B cell (primary cell): ENCODE results near the gene A1CF. TPM values are rescaled to one million over a fixed set of nuclear protein-coding genes. Genes with fewer than 3 reads are reported as not detected.

Source experiments
- ATAC-seq: fragments of 200-7000 bp; cut with Tn5 transposase; one replicate; pipeline ENCODE4 v1.10.0; 2021; ENCODE audit warnings: low read depth, mild to moderate bottlenecking, moderate number of reproducible peaks, moderate library complexity
- CTCF ChIA-PET: fragments of 350-600 bp; sonication (Branson Sonifier 250); formaldehyde crosslinking; loops from one replicate; lab custom pipeline; 2021; ENCODE audit warnings: antibody characterized with exemption, inconsistent platforms; lab: Charles Lee
- POLR2A ChIA-PET: fragments of 350-600 bp; sonication (Branson Sonifier 250); formaldehyde crosslinking; loops from one replicate; lab custom pipeline; 2021; ENCODE audit warnings: antibody characterized with exemption; lab: Charles Lee
- DNase-seq: peaks from one replicate; pipeline ENCODE4 v3.0.0; 2013
- H2AFZ ChIP-seq: 2 replicates; pipeline ENCODE4 v1.6.1; 2012; ENCODE audit warnings: mild to moderate bottlenecking, low read depth, low read length; ENCODE audit not compliant: insufficient read depth, poor library complexity, severe bottlenecking
- H3K27ac ChIP-seq, 2 donors: 1 replicate in 1 of 2; 2 replicates in 1 of 2; pipeline ENCODE4 v1.5.1; 2012 to 2013; ENCODE audit warnings: low read length in 2 of 2, mild to moderate bottlenecking in 2 of 2, moderate library complexity in 1 of 2
- H3K27me3 ChIP-seq, 4 experiments: fragments of 200-600 bp in 1 of 4; sonication (generic) in 1 of 4; replicated peaks in 1 of 4; 1 replicate in 2 of 4; 2 replicates in 2 of 4; pipeline versions ENCODE4 v1.6.1 to v1.7.0; 2013 to 2016; ENCODE audit warnings: low read length in 3 of 4, mild to moderate bottlenecking in 2 of 4, mixed read lengths in 1 of 4, moderate library complexity in 1 of 4; ENCODE audit not compliant: insufficient read depth in 4 of 4, control insufficient read depth in 3 of 4; ENCODE audit errors: control extremely low read depth in 1 of 4
- H3K36me3 ChIP-seq, 2 experiments: replicated peaks in 1 of 2; 1 replicate in 1 of 2; 2 replicates in 1 of 2; pipeline versions ENCODE4 v1.6.1 to v1.7.1; 2013; ENCODE audit warnings: low read length in 1 of 2; ENCODE audit not compliant: insufficient read depth in 2 of 2, control insufficient read depth in 1 of 2; ENCODE audit errors: control extremely low read depth in 1 of 2, extremely low read depth in 1 of 2
- H3K4me1 ChIP-seq, 2 donors: fragments of 200-600 bp in 1 of 2; sonication (generic) in 1 of 2; 1 replicate in 1 of 2; 2 replicates in 1 of 2; pipeline versions ENCODE4 v1.5.1 to v1.6.1; 2013 to 2017; ENCODE audit warnings: low read length in 2 of 2; ENCODE audit not compliant: control insufficient read depth in 2 of 2, insufficient read depth in 2 of 2
- H3K4me2 ChIP-seq: replicated peaks from 2 replicates; pipeline ENCODE3; 2012; ENCODE audit warnings: mild to moderate bottlenecking, low read depth, low read length; ENCODE audit not compliant: poor library complexity, severe bottlenecking
- H3K4me3 ChIP-seq, 5 experiments: fragments of 200-600 bp in 1 of 5; sonication (generic) in 1 of 5; 1 replicate in 3 of 5; 2 replicates in 2 of 5; pipeline versions ENCODE4 v1.5.1 to v1.7.0; 2011 to 2016; ENCODE audit warnings: low read length in 4 of 5, mild to moderate bottlenecking in 4 of 5, low read depth in 2 of 5, control low read depth in 1 of 5, moderate library complexity in 1 of 5; ENCODE audit not compliant: insufficient read depth in 1 of 5; ENCODE audit errors: control extremely low read depth in 1 of 5, extremely low read depth in 1 of 5
- H3K79me2 ChIP-seq: fragments of 200-600 bp; sonication (generic); one replicate; pipeline ENCODE4 v1.6.0; 2016; ENCODE audit warnings: low read length; ENCODE audit not compliant: control insufficient read depth, insufficient read depth
- H3K9ac ChIP-seq: fragments of 200-600 bp; sonication (generic); 2 replicates; pipeline ENCODE4 v1.6.1; 2017; ENCODE audit warnings: mild to moderate bottlenecking, low read length, moderate library complexity
- H3K9me3 ChIP-seq, 3 donors: one replicate each; pipeline versions ENCODE4 v1.6.1 to v1.7.1; 2013; ENCODE audit warnings: low read length in 2 of 3; ENCODE audit not compliant: control insufficient read depth in 2 of 3, insufficient read depth in 1 of 3; ENCODE audit errors: control extremely low read depth in 1 of 3
- H4K20me1 ChIP-seq: 2 replicates; pipeline ENCODE4 v1.6.0; 2012; ENCODE audit warnings: mild to moderate bottlenecking, low read length; ENCODE audit not compliant: insufficient read depth, control insufficient read depth, poor library complexity, severe bottlenecking
- H3K27ac Mint-ChIP-seq: one replicate; pipeline ENCODE4 v1.8.0; 2021; ENCODE audit warnings: mixed read lengths
- H3K27me3 Mint-ChIP-seq: one replicate; pipeline ENCODE4 v1.8.0; 2021; ENCODE audit warnings: mixed read lengths
- H3K4me1 Mint-ChIP-seq: one replicate; pipeline ENCODE4 v1.8.0; 2021; ENCODE audit warnings: mixed read lengths
- H3K4me3 Mint-ChIP-seq: one replicate; pipeline ENCODE4 v1.8.0; 2021; ENCODE audit warnings: mixed read lengths
- H3K9me3 Mint-ChIP-seq: one replicate; pipeline ENCODE4 v1.8.0; 2022; ENCODE audit warnings: mixed read lengths; ENCODE audit not compliant: insufficient read depth
- EZH2 ChIP-seq: IDR thresholded peaks from 2 replicates; pipeline ENCODE4 v1.6.1; 2012; ENCODE audit warnings: borderline replicate concordance, low read depth, mild to moderate bottlenecking, moderate library complexity, low read length; ENCODE audit not compliant: insufficient read depth, poor library complexity, severe bottlenecking
- WGBS: methylation state at CpG from one replicate; pipeline ENCODE4 v1.1.5; 2013; ENCODE audit warnings: missing lambda C conversion rate; ENCODE audit not compliant: insufficient coverage; 5-methylcytosine and 5-hydroxymethylcytosine counted together
- intact Hi-C: fragments of 100-400 bp; cut with micrococcal nuclease; formaldehyde crosslinking; loops from one replicate; pipeline ENCODE4 v1.10.0; 2022
- polyA plus RNA-seq: library from polyadenylated mRNA; depleted of rRNA; stranded (reverse); fragments of >200 nt; gene quantifications from 2 replicates; pipeline ENCODE4 v1.2.3, GENCODE V29; 2012
- total RNA-seq, 2 donors: library from RNA; stranded (reverse); fragments of 120-200 nt in 1 of 2; gene quantifications; 1 replicate in 1 of 2; 2 replicates in 1 of 2; pipeline versions ENCODE4 v1.2.3 to v1.2.4, GENCODE V29; 2013 to 2022
- TF ChIP-seq, protein P1 (sequence below): fragments of 200-600 bp; IDR thresholded peaks from one replicate; pipeline ENCODE4 v1.8.0; 2022; ENCODE audit warnings: antibody characterized with exemption, mild to moderate bottlenecking

The A1CF gene
- total and polyA plus RNA-seq, 2 donors (not counting 1 experiment from before 2014, with no cell fraction given): not detected

- no peak overlapping the region for H2AFZ ChIP-seq
- H3K9ac ChIP-seq: no peak overlapping the region
- no peaks in the 10 kb centered on the region for H3K79me2 ChIP-seq
- peaks cover 16% of the 10 kb centered on the region for H3K27me3 Mint-ChIP-seq
- no peak overlapping the region for H3K27ac Mint-ChIP-seq
- H3K4me3 Mint-ChIP-seq: no peak overlapping the region
- ChIA-PET POLR2A (no interaction called here), CTCF (no interaction called here)
- H3K4me2 ChIP-seq: no peak overlapping the region
- H3K27ac ChIP-seq: no peak overlapping the region
- H3K4me3 ChIP-seq: no peak overlapping the region
- no peak for ATAC-seq
- DNase-seq: no peak
- H4K20me1 ChIP-seq: no peaks in the 10 kb centered on the region
- TF ChIP-seq, protein P1, sequence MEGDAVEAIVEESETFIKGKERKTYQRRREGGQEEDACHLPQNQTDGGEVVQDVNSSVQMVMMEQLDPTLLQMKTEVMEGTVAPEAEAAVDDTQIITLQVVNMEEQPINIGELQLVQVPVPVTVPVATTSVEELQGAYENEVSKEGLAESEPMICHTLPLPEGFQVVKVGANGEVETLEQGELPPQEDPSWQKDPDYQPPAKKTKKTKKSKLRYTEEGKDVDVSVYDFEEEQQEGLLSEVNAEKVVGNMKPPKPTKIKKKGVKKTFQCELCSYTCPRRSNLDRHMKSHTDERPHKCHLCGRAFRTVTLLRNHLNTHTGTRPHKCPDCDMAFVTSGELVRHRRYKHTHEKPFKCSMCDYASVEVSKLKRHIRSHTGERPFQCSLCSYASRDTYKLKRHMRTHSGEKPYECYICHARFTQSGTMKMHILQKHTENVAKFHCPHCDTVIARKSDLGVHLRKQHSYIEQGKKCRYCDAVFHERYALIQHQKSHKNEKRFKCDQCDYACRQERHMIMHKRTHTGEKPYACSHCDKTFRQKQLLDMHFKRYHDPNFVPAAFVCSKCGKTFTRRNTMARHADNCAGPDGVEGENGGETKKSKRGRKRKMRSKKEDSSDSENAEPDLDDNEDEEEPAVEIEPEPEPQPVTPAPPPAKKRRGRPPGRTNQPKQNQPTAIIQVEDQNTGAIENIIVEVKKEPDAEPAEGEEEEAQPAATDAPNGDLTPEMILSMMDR: no peak
- no peak for TF ChIP-seq EZH2
- intact Hi-C loops: no loop called here
- H3K4me1 Mint-ChIP-seq: no peaks in the 10 kb centered on the region
- H3K4me1 ChIP-seq: no peaks in the 10 kb centered on the region
- no peaks in the 10 kb centered on the region for H3K36me3 ChIP-seq
- H3K27me3 ChIP-seq: no peaks in the 10 kb centered on the region
- 83% methylated on average over 1 of the region's 5 CpGs for WGBS
- no peaks in the 10 kb centered on the region for H3K9me3 ChIP-seq
- no peaks in the 10 kb centered on the region for H3K9me3 Mint-ChIP-seq
Observed at GRCh38 chr10:50850578-50851230, 34.7 kb downstream of the A1CF start.

DNA sequence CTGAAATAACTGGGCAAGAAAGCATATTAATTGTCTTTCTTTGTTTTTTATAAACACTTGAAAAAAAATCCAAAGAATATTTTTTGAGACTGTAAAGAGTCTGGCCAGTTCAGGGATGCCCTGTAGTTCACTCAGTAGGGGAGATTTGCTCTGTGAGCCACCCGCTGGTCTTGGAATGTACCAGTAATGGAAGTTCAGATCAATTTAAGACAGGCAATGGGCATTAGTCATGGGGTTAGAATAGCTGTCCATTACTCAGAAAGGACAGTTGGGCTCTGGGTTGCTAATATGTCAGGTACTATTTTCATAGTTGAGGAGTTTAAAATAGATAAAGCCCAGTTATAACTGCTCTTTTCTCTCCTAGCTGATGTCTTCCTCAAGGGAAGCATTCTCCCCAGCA, 38.7 kb downstream of the A1CF start:
- Histone ChIP-seq H3K36me3 (no peaks in the 10 kb centered on the region), H3K27ac (no peak overlapping the region), H3K79me2 (no peaks in the 10 kb centered on the region), H4K20me1 (no peaks in the 10 kb centered on the region), H2AFZ (no peak overlapping the region), H3K4me2 (no peak overlapping the region), H3K4me3 (no peak overlapping the region), H3K9me3 (no peaks in the 10 kb centered on the region), H3K9ac (no peak overlapping the region), H3K27me3 (no peaks in the 10 kb centered on the region), H3K4me1 (no peaks in the 10 kb centered on the region)
- ATAC-seq (no peak), DNase-seq (no peak)
- no peak overlapping the region for H3K4me3 Mint-ChIP-seq
- ChIA-PET POLR2A (no interaction called here), CTCF (no interaction called here)
- no peaks in the 10 kb centered on the region for H3K9me3 Mint-ChIP-seq
- H3K27ac Mint-ChIP-seq: no peak overlapping the region
- TF ChIP-seq, protein P1: no peak
- TF ChIP-seq EZH2: no peak
- H3K27me3 Mint-ChIP-seq: no peaks in the 10 kb centered on the region
- intact Hi-C loops: no loop called here
- no peaks in the 10 kb centered on the region for H3K4me1 Mint-ChIP-seq
- 43% methylated on average over 1 of the region's 1 CpG for WGBS
